ENCODE data around the gene DYSF. TPM values are rescaled to one million over a fixed set of nuclear protein-coding genes. Genes with fewer than 3 reads are reported as not detected.

Gene DYSF
- total RNA-seq, 4 donors from 2014 or later = 1.7 to 5.0 (median 2.6) TPM

- no peak overlapping the region for H3K27ac ChIP-seq
- H3K4me3 ChIP-seq = no peak overlapping the region
- TF ChIP-seq CTCF (IDR thresholded peaks at IDR 0.05) (no peak), POLR2AphosphoS5 (IDR thresholded peaks at IDR 0.05) (no peak)
- 100% methylated on average over 1 of the region's 1 CpG for WGBS
- H3K9me3 ChIP-seq = no peaks in the 10 kb centered on the region
- no peaks in the 10 kb centered on the region for H3K27me3 ChIP-seq
- H3K4me1 ChIP-seq = peaks cover 29% of the 10 kb centered on the region
- no peaks in the 10 kb centered on the region for H3K36me3 ChIP-seq
- DNase-seq (ENCODE audit: low spot score in 2 of 2) = peak; percentile 19 to 50
These were observed 148.7 kb downstream of the DYSF start for GRCh38 chr2:71602115-71602495.

GRCh38 chr2:71602581-71602980 lies 149.2 kb downstream of the DYSF start:
- no peak for TF ChIP-seq POLR2A (IDR thresholded peaks at IDR 0.05)
- H3K4me1 ChIP-seq = peaks cover 29% of the 10 kb centered on the region
- no peak overlapping the region for H3K27ac ChIP-seq
- no peaks in the 10 kb centered on the region for H3K9me3 ChIP-seq
- no peak overlapping the region for H3K4me3 ChIP-seq
- peak; percentile 60 to 61 for DNase-seq (ENCODE audit: low spot score in 2 of 2)
- H3K27me3 ChIP-seq = no peaks in the 10 kb centered on the region
- H3K36me3 ChIP-seq = no peaks in the 10 kb centered on the region
- 87% methylated on average over 5 of the region's 5 CpGs for whole genome bisulfite sequencing

GRCh38 chr2:71603311-71603811 lies 150.0 kb downstream of the DYSF start:
- Histone ChIP-seq H3K27ac (no peak overlapping the region), H3K4me3 (no peak overlapping the region), H3K9me3 (no peaks in the 10 kb centered on the region), H3K36me3 (no peaks in the 10 kb centered on the region), H3K4me1 (peaks cover 29% of the 10 kb centered on the region), H3K27me3 (no peaks in the 10 kb centered on the region)
- DNase-seq (ENCODE audit: low spot score in 2 of 2) = peak; percentile 52 to 74
- 53% methylated on average over 9 of the region's 13 CpGs for WGBS
- TF ChIP-seq POLR2AphosphoS5 (IDR thresholded peaks at IDR 0.05) (no peak), POLR2A (IDR thresholded peaks at IDR 0.05) (no peak), EP300 (IDR thresholded peaks at IDR 0.05) (no peak), CTCF (IDR thresholded peaks at IDR 0.05) (no peak)

GRCh38 chr2:71603851-71604725 lies 150.7 kb downstream of the DYSF start:
- 76% methylated on average over 9 of the region's 9 CpGs for WGBS
- Histone ChIP-seq H3K27ac (no peak overlapping the region), H3K27me3 (no peaks in the 10 kb centered on the region), H3K36me3 (no peaks in the 10 kb centered on the region), H3K4me3 (no peak overlapping the region), H3K4me1 (peaks cover 29% of the 10 kb centered on the region), H3K9me3 (no peaks in the 10 kb centered on the region)
- peak; percentile 36 to 68 for DNase-seq (ENCODE audit: low spot score in 2 of 2)
- no peak for TF ChIP-seq POLR2AphosphoS5 (IDR thresholded peaks at IDR 0.05)

GRCh38 chr2:71604726-71605120 lies 151.4 kb downstream of the DYSF start:
- peak; percentile 24 to 50 for DNase-seq (ENCODE audit: low spot score in 2 of 2)

More at GRCh38 chr2:71604726-71605120, 151.4 kb downstream of the DYSF start:
- Histone ChIP-seq H3K9me3 (no peaks in the 10 kb centered on the region), H3K27ac (no peak overlapping the region), H3K36me3 (no peaks in the 10 kb centered on the region), H3K27me3 (no peaks in the 10 kb centered on the region), H3K4me3 (no peak overlapping the region), H3K4me1 (peaks cover 29% of the 10 kb centered on the region)
- 67% methylated on average over 4 of the region's 4 CpGs for WGBS
- TF ChIP-seq POLR2A (IDR thresholded peaks at IDR 0.05) (no peak), POLR2AphosphoS5 (IDR thresholded peaks at IDR 0.05) (no peak), CTCF (IDR thresholded peaks at IDR 0.05) (no peak), EP300 (IDR thresholded peaks at IDR 0.05) (no peak)
